H1 (cell line): ENCODE data around the gene SRXN1. TPM values are rescaled to one million over a fixed set of nuclear protein-coding genes. Genes with fewer than 3 reads are reported as not detected.

Source experiments
- CTCF ChIA-PET: fragments of 300-600 bp; sonication (Branson Sonifier 250); formaldehyde crosslinking; loops from one replicate; lab custom pipeline; 2021; ENCODE audit not compliant: partially characterized antibody; lab: Charles Lee
- POLR2A ChIA-PET: fragments of 300-600 bp; sonication (Branson Sonifier 250); formaldehyde crosslinking; loops from one replicate; lab custom pipeline; 2021; ENCODE audit warnings: inconsistent platforms; ENCODE audit not compliant: partially characterized antibody; lab: Charles Lee
- DNase-seq, 2 experiments: peaks; one replicate each; pipeline versions ENCODE4 v3.0.0 to v3.0.0-alpha.2; 2010 to 2022; ENCODE audit warnings: low spot score in 2 of 2, low read depth in 1 of 2, mixed read lengths in 1 of 2
- FAIRE-seq: peaks from 2 replicates; lab custom pipeline; 2011; peaks lifted over from hg19 to GRCh38; lab: Jason Lieb, UNC
- H2AFZ ChIP-seq: 2 replicates; pipeline ENCODE4 v1.8.1; 2012; ENCODE audit warnings: low read length, inconsistent platforms
- H2AK5ac ChIP-seq: 2 replicates; pipeline ENCODE4 v1.6.1; 2013; ENCODE audit warnings: low read depth, low read length
- H2BK120ac ChIP-seq: replicated peaks from 2 replicates; pipeline ENCODE3; 2013; ENCODE audit warnings: low read depth, low read length, inconsistent platforms
- H2BK12ac ChIP-seq: 2 replicates; pipeline ENCODE4 v1.6.1; 2013; ENCODE audit warnings: low read depth, low read length
- H2BK15ac ChIP-seq: 2 replicates; pipeline ENCODE4 v1.6.1; 2013; ENCODE audit warnings: low read length
- H2BK20ac ChIP-seq: 2 replicates; pipeline ENCODE4 v1.6.1; 2013; ENCODE audit warnings: low read length
- H2BK5ac ChIP-seq: 2 replicates; pipeline ENCODE4 v1.6.1; 2013; ENCODE audit warnings: low read depth, low read length
- H3K14ac ChIP-seq: 2 replicates; pipeline ENCODE4 v1.6.1; 2013; ENCODE audit warnings: inconsistent platforms; ENCODE audit not compliant: insufficient read length
- H3K18ac ChIP-seq: 2 replicates; pipeline ENCODE4 v1.6.1; 2013; ENCODE audit warnings: low read length; ENCODE audit errors: extremely low read depth
- H3K23ac ChIP-seq: 2 replicates; pipeline ENCODE4 v1.6.1; 2013; ENCODE audit warnings: inconsistent platforms; ENCODE audit not compliant: insufficient read length
- H3K23me2 ChIP-seq: 2 replicates; pipeline ENCODE4 v1.6.1; 2013; ENCODE audit warnings: low read depth, low read length
- H3K27ac ChIP-seq: 2 replicates; pipeline ENCODE4 v1.6.1; 2011; ENCODE audit warnings: low read depth, low read length, inconsistent platforms
- H3K27me3 ChIP-seq, 4 experiments: replicated peaks in 1 of 4; 1 replicate in 1 of 4; 2 replicates in 3 of 4; pipeline versions ENCODE4 v1.6.1 to v1.8.1; 2011 to 2013; ENCODE audit warnings: low read length in 3 of 4, mild to moderate bottlenecking in 3 of 4, inconsistent platforms in 2 of 4, mixed read lengths in 2 of 4, moderate library complexity in 1 of 4; ENCODE audit not compliant: control insufficient read depth in 3 of 4, insufficient read depth in 3 of 4; ENCODE audit errors: extremely low read depth in 1 of 4
- H3K36me3 ChIP-seq, 4 experiments: 2 replicates each; pipeline versions ENCODE4 v1.6.1 to v1.8.1; 2011 to 2013; ENCODE audit warnings: mild to moderate bottlenecking in 4 of 4, low read length in 3 of 4, moderate library complexity in 2 of 4, control low read depth in 1 of 4, inconsistent platforms in 1 of 4; ENCODE audit not compliant: insufficient read depth in 4 of 4, control insufficient read depth in 2 of 4
- H3K4ac ChIP-seq: replicated peaks from 2 replicates; pipeline ENCODE3; 2013; ENCODE audit warnings: low read length, low read depth, mixed read lengths, inconsistent platforms; ENCODE audit not compliant: insufficient read length
- H3K4me1 ChIP-seq, 4 experiments: replicated peaks in 1 of 4; 1 replicate in 1 of 4; 2 replicates in 3 of 4; pipeline versions ENCODE4 v1.6.1 to v1.8.1; 2011 to 2013; ENCODE audit warnings: low read length in 3 of 4, inconsistent platforms in 2 of 4, mixed read lengths in 1 of 4; ENCODE audit not compliant: insufficient read depth in 4 of 4, control insufficient read depth in 3 of 4
- H3K4me2 ChIP-seq, 2 experiments: 2 replicates each; pipeline versions ENCODE4 v1.6.1 to v1.8.1; 2011 to 2013; ENCODE audit warnings: low read depth in 2 of 2, low read length in 2 of 2, control low read depth in 1 of 2, inconsistent platforms in 1 of 2, mild to moderate bottlenecking in 1 of 2; ENCODE audit not compliant: insufficient read depth in 1 of 2
- H3K4me3 ChIP-seq, 4 experiments: fragments of 200-600, 300-600 bp in 1 of 4; sonication (generic), shearing (Covaris generic), sonication (Bioruptor Twin) in 1 of 4; 2 replicates each; pipeline versions ENCODE4 v1.5.1 to v1.8.1; 2011 to 2016; ENCODE audit warnings: low read length in 4 of 4, low read depth in 3 of 4, control low read depth in 2 of 4, inconsistent platforms in 2 of 4, mild to moderate bottlenecking in 2 of 4, mixed read lengths in 1 of 4, moderate library complexity in 1 of 4; ENCODE audit not compliant: insufficient read depth in 2 of 4; ENCODE audit errors: extremely low read depth in 1 of 4
- H3K56ac ChIP-seq: replicated peaks from 2 replicates; pipeline ENCODE3; 2013; ENCODE audit warnings: low read depth, mild to moderate bottlenecking, mixed read lengths, low read length, inconsistent platforms; ENCODE audit not compliant: insufficient read length
- H3K79me1 ChIP-seq: 2 replicates; pipeline ENCODE4 v1.6.1; 2013; ENCODE audit warnings: low read depth, low read length, control low read depth
- H3K79me2 ChIP-seq, 2 experiments: 2 replicates each; pipeline versions ENCODE4 v1.6.1 to v1.8.1; 2012 to 2013; ENCODE audit warnings: low read length in 2 of 2, mild to moderate bottlenecking in 2 of 2, inconsistent platforms in 1 of 2; ENCODE audit not compliant: insufficient read depth in 2 of 2, control insufficient read depth in 1 of 2
- H3K9ac ChIP-seq, 4 experiments: replicated peaks in 1 of 4; 1 replicate in 1 of 4; 2 replicates in 3 of 4; pipeline versions ENCODE4 v1.6.1 to v1.8.1; 2011 to 2013; ENCODE audit warnings: low read depth in 3 of 4, low read length in 3 of 4, control low read depth in 2 of 4, mild to moderate bottlenecking in 2 of 4, moderate library complexity in 2 of 4, inconsistent platforms in 1 of 4; ENCODE audit errors: extremely low read depth in 1 of 4
- H3K9me3 ChIP-seq, 2 experiments: 2 replicates each; pipeline versions ENCODE4 v1.6.1 to v1.8.1; 2012 to 2013; ENCODE audit warnings: mild to moderate bottlenecking in 2 of 2, moderate library complexity in 2 of 2, control low read depth in 1 of 2, inconsistent platforms in 1 of 2, low read depth in 1 of 2, low read length in 1 of 2, mixed read lengths in 1 of 2; ENCODE audit not compliant: insufficient read depth in 2 of 2
- H4K20me1 ChIP-seq, 2 experiments: replicated peaks in 1 of 2; 2 replicates each; pipeline versions ENCODE3 to v1.8.1; 2011 to 2013; ENCODE audit warnings: inconsistent platforms in 2 of 2, low read length in 2 of 2, mild to moderate bottlenecking in 1 of 2; ENCODE audit not compliant: insufficient read depth in 2 of 2, control insufficient read depth in 1 of 2
- H4K5ac ChIP-seq: 2 replicates; pipeline ENCODE4 v1.6.1; 2013; ENCODE audit warnings: low read length, low read depth, mixed read lengths, inconsistent platforms; ENCODE audit not compliant: insufficient read length
- H4K8ac ChIP-seq: 2 replicates; pipeline ENCODE4 v1.8.0; 2013; ENCODE audit warnings: mild to moderate bottlenecking, moderate library complexity, low read length, inconsistent platforms; ENCODE audit not compliant: insufficient read depth; ENCODE audit errors: extremely low read depth
- H4K91ac ChIP-seq: replicated peaks from 2 replicates; pipeline ENCODE3; 2013; ENCODE audit warnings: low read length, mixed read lengths, inconsistent platforms; ENCODE audit not compliant: insufficient read length
- BRCA1 ChIP-seq: IDR thresholded peaks from 2 replicates; pipeline ENCODE4 v1.6.1; 2012; ENCODE audit warnings: low read depth, low read length, improper control_type of control experiment
- CHD2 ChIP-seq: IDR thresholded peaks from 2 replicates; pipeline ENCODE4 v1.6.1; 2012; ENCODE audit warnings: low read length, improper control_type of control experiment
- KDM1A ChIP-seq: fragments of 200-600, 300-600 bp; sonication (generic); IDR thresholded peaks from 2 replicates; pipeline ENCODE4 v1.7.1; 2016; ENCODE audit warnings: mild to moderate bottlenecking, low read length, borderline replicate concordance
- WGBS, 2 experiments: shearing (Covaris generic) in 1 of 2; methylation state at CpG; one replicate each; pipeline versions ENCODE4 v1.1.6 to v1.1.7; 2013 to 2015; ENCODE audit warnings: low lambda C conversion rate in 2 of 2, mixed read lengths in 2 of 2, inconsistent platforms in 1 of 2, low coverage in 1 of 2, missing lambda C conversion rate in 1 of 2; ENCODE audit not compliant: insufficient replicate concordance in 2 of 2, insufficient coverage in 1 of 2, insufficient read length in 1 of 2; ENCODE audit errors: extremely low coverage in 1 of 2, missing lambda C conversion rate in 1 of 2; 5-methylcytosine and 5-hydroxymethylcytosine counted together
- polyA plus RNA-seq, 7 experiments: library from polyadenylated mRNA; depleted of rRNA in 3 of 7; stranded (reverse) in 5 of 7; unstranded in 2 of 7; fragments of >200 nt in 5 of 7; fragments of 200-250 nt in 2 of 7; gene quantifications; 1 replicate in 5 of 7; 2 replicates in 1 of 7; 4 replicates in 1 of 7; pipeline versions ENCODE4 v1.2.1 to v1.2.3, GENCODE V29; 2011 to 2013; ENCODE audit warnings: missing spikeins in 2 of 7, mixed read lengths in 2 of 7
- total RNA-seq: library from RNA; stranded (reverse); fragmentation: NEBNext Ultra II Directional; extraction: Animal tissue kit (Norgen Biotek cat#: 25700); gene quantifications from 2 replicates; pipeline ENCODE4 v1.2.1, GENCODE V29; 2021

SRXN1 gene
- total and polyA plus RNA-seq, 2 of the 8 experiments (the other 6 are each of a cell fraction or from before 2014, with no cell fraction given): 12.2 to 15.8 TPM

DNA sequence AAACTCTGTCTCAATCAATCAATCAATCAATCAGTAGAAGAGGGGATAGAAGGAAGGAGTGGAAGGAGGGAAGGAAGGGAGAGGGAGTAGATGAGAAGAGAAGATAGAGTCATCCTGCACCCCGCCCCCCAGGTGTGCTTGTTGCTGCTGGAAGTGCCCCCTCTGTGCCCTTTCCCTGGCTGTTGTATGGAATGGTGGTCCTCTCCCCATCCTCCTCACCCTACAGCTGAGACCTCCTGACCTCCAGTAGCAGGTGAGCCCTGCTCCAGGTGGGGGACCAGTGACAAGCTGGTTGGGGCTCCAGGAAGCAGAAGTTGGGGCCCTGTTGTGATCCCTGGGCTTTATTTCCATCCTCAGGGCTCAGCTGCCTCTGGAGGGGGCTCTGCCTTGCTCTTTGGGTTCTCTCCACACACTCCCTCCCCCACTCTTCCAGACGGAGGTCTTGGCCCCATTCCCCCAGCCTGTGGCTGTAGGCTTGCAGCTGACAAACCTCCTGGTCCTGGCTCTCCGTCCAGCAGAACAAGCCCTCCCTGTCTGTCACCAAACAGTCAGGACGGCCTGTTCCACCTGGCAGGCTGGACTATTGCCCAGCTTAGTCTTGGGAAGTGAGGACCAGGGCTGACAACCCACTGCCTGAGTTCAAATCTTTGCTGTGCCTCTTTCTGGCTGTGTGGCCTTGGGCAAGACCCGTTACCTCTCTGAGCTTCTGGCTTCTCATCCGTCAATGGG lies 48.6 kb upstream of the SRXN1 start:
- DNase-seq (no peak), FAIRE-seq (no peak)
- 86% methylated on average over 6 of the region's 6 CpGs; no CpG with 5 or more reads in 1 of the 2 experiments for WGBS, 2 experiments
- Histone ChIP-seq H2AFZ (no peak overlapping the region), H3K79me2 (no peaks in the 10 kb centered on the region), H2BK12ac (no peak overlapping the region), H3K27ac (no peak overlapping the region), H3K4ac (no peak overlapping the region), H3K4me2 (no peak overlapping the region), H4K20me1 (no peaks in the 10 kb centered on the region), H2BK5ac (no peak overlapping the region), H3K14ac (no peak overlapping the region), H2BK15ac (peak overlapping the region; percentile 46; the same call in 1 of the 2 replicates), H4K91ac (no peak overlapping the region), H2AK5ac (0 out of 2 replicates have a peak overlapping the region, but pooled peaks have one; percentile 9), H4K5ac (no peak overlapping the region), H3K27me3 (no peaks in the 10 kb centered on the region; a peak in 1 of 7 replicates), H3K9me3 (no peaks in the 10 kb centered on the region), H3K18ac (no peak overlapping the region; the same call in 1 of the 2 replicates), H3K56ac (no peak overlapping the region), H3K79me1 (no peaks in the 10 kb centered on the region), H2BK20ac (no peak overlapping the region), H4K8ac (no peak overlapping the region), H3K4me1 (peaks cover 7 to 16% (median 11%) of the 10 kb centered on the region in 4 experiments), H3K4me3 (no peak overlapping the region), H2BK120ac (no peak overlapping the region), H3K9ac (no peak overlapping the region), H3K23me2 (no peaks in the 10 kb centered on the region), H3K36me3 (no peaks in the 10 kb centered on the region), H3K23ac (no peak overlapping the region)
- ChIA-PET CTCF (interaction anchor here (0.8 to 3.3 kb wide), 6 partner anchors 12 to 338 kb away, joined by 3 to 16 read pairs (median 4); no protein-coding TSS in a partner anchor), POLR2A (interaction anchor here (0.7 kb wide), 1 partner anchor 11 kb away, joined by 3 read pairs; no protein-coding TSS in a partner anchor)
- TF ChIP-seq BRCA1: no peak
- no peak for TF ChIP-seq CHD2
- no peak for TF ChIP-seq KDM1A
